HEK293 (cell line): Measurements from ENCODE around the gene PCSK2.
A peak's percentile ranks its signal among the peaks of the same experiment; 100 is the strongest.
"Not testable (repeated sequence)": the region's sequence is repeated elsewhere in the genome, so short reads cannot be mapped to it uniquely, and the experiment has no call there.

ENCODE experiments used
- CTCF ChIA-PET: fragments of 350-600 bp; formaldehyde crosslinking; extraction: SDS; loops from one replicate; lab custom pipeline; 2021; ENCODE audit warnings: antibody characterized with exemption; lab: Yijun Ruan, JAX
- POLR2A ChIA-PET: fragments of 300-600 bp; formaldehyde crosslinking; extraction: SDS; loops from one replicate; lab custom pipeline; 2020; ENCODE audit warnings: antibody characterized with exemption, inconsistent platforms; lab: Yijun Ruan, JAX
- H3K27ac ChIP-seq: fragments of 200-500 bp; sonication (Bioruptor generic); 2 replicates; pipeline ENCODE4 v1.5.1; 2014; ENCODE audit warnings: low read depth, low read length, control low read depth, inconsistent platforms; ENCODE audit errors: extremely low read depth
- H3K36me3 ChIP-seq, 2 experiments: fragments of 200-500 bp in 1 of 2; sonication (Bioruptor generic) in 1 of 2; 1 replicate in 1 of 2; 2 replicates in 1 of 2; pipeline ENCODE4 v1.5.1; 2014 to 2017; ENCODE audit warnings: inconsistent platforms in 2 of 2, low read length in 2 of 2; ENCODE audit not compliant: control insufficient read depth in 2 of 2, insufficient read depth in 1 of 2
- H3K4me1 ChIP-seq: fragments of 200-500 bp; sonication (Bioruptor generic); 2 replicates; pipeline ENCODE4 v1.5.1; 2014; ENCODE audit warnings: mild to moderate bottlenecking, low read length, inconsistent platforms; ENCODE audit not compliant: control insufficient read depth, insufficient read depth
- H3K4me3 ChIP-seq: 2 replicates; pipeline ENCODE4 v1.5.1; 2011; ENCODE audit warnings: low read depth, mild to moderate bottlenecking, control low read depth, low read length, moderate library complexity
- H3K9me3 ChIP-seq: fragments of 200-500 bp; sonication (Bioruptor generic); 2 replicates; pipeline ENCODE4 v1.5.1; 2014; ENCODE audit warnings: low read depth, low read length, inconsistent platforms; ENCODE audit not compliant: control insufficient read depth, insufficient read depth
- PRDM1 ChIP-seq: fragments of 450-650 bp; formaldehyde crosslinking; IDR thresholded peaks from 2 replicates; pipeline ENCODE4; 2016; ENCODE audit warnings: missing biosample characterization, missing genetic modification characterization
- REPIN1 ChIP-seq: fragments of 450-650 bp; formaldehyde crosslinking; IDR thresholded peaks from 2 replicates; pipeline ENCODE4 v1.5.1; 2017; ENCODE audit warnings: missing biosample characterization, missing genetic modification characterization, low read depth
- ZNF138 ChIP-seq: fragments of 450-650 bp; formaldehyde crosslinking; IDR thresholded peaks from 2 replicates; pipeline ENCODE4 v1.5.1; 2016; ENCODE audit warnings: missing biosample characterization, missing genetic modification characterization, borderline replicate concordance
- ZNF174 ChIP-seq: fragments of 450-650 bp; formaldehyde crosslinking; IDR thresholded peaks from 2 replicates; pipeline ENCODE4 v1.5.0; 2017; ENCODE audit warnings: missing biosample characterization, mild to moderate bottlenecking, missing genetic modification characterization
- ZNF175 ChIP-seq: fragments of 450-650 bp; formaldehyde crosslinking; IDR thresholded peaks from 2 replicates; pipeline ENCODE4 v1.5.1; 2016; ENCODE audit warnings: missing biosample characterization, missing genetic modification characterization
- ZNF23 ChIP-seq: fragments of 450-650 bp; formaldehyde crosslinking; IDR thresholded peaks from 2 replicates; pipeline ENCODE4 v1.5.1; 2016; ENCODE audit warnings: missing biosample characterization, missing genetic modification characterization, borderline replicate concordance
- ZNF473 ChIP-seq: fragments of 450-650 bp; formaldehyde crosslinking; IDR thresholded peaks from 2 replicates; pipeline ENCODE4 v1.5.1; 2017; ENCODE audit warnings: missing biosample characterization, missing genetic modification characterization
- ZNF510 ChIP-seq: fragments of 450-650 bp; formaldehyde crosslinking; IDR thresholded peaks from 2 replicates; pipeline ENCODE4 v1.5.1; 2018; ENCODE audit warnings: mild to moderate bottlenecking, missing genetic modification characterization, missing biosample characterization; ENCODE audit not compliant: insufficient replicate concordance
- ZNF555 ChIP-seq: fragments of 450-650 bp; formaldehyde crosslinking; conservative IDR thresholded peaks from 2 replicates; pipeline ENCODE4 v1.5.1; 2017; ENCODE audit warnings: missing biosample characterization, mild to moderate bottlenecking, missing genetic modification characterization, inconsistent platforms
- ZNF747 ChIP-seq: fragments of 450-650 bp; formaldehyde crosslinking; IDR thresholded peaks from 2 replicates; pipeline ENCODE4 v1.5.1; 2016; ENCODE audit warnings: missing biosample characterization, missing genetic modification characterization
- ZNF837 ChIP-seq: fragments of 450-650 bp; formaldehyde crosslinking; IDR thresholded peaks from 2 replicates; pipeline ENCODE4 v1.5.1; 2016; ENCODE audit warnings: missing biosample characterization, missing genetic modification characterization
- ZSCAN30 ChIP-seq: fragments of 450-650 bp; IDR thresholded peaks from 2 replicates; pipeline ENCODE4 v1.5.1; 2018; ENCODE audit warnings: missing biosample characterization, mild to moderate bottlenecking, missing genetic modification characterization, moderate library complexity
- TF ChIP-seq, protein P1 (sequence below): fragments of 450-650 bp; formaldehyde crosslinking; IDR thresholded peaks from 2 replicates; pipeline ENCODE4 v1.5.1; 2016; ENCODE audit warnings: missing biosample characterization, missing genetic modification characterization
- TF ChIP-seq, protein P2 (sequence below): fragments of 450-650 bp; formaldehyde crosslinking; IDR thresholded peaks from 2 replicates; pipeline ENCODE4 v1.5.1; 2016; ENCODE audit warnings: missing biosample characterization, missing genetic modification characterization
- TF ChIP-seq, protein P3 (sequence below): fragments of 450-650 bp; formaldehyde crosslinking; IDR thresholded peaks from 2 replicates; pipeline ENCODE4 v1.5.1; 2016; ENCODE audit warnings: missing biosample characterization, missing genetic modification characterization

The PCSK2 gene

DNA sequence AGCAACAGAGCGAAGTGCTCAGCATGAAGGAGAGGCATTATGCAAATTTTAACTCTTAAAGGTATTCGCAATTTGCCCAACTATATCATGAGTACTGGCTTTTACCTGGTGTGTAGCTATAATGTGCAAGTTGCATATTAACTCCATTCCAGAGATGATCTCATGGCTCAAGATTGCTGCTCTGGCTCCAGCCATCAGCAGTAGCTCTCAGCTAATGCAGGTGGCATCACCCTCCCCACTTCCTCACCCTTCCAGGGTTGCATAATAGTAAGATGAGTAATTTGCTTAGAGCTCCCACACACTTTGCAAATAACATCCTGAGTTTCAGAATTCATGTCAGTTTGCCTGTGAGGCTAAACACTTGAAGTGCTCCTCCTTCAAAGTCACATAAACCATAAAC, 15.9 kb upstream of the PCSK2 start:
- H3K27ac ChIP-seq, result no peak overlapping the region
- H3K36me3 ChIP-seq, result no peaks in the 10 kb centered on the region
- ChIA-PET CTCF (interaction anchor here (0.7 kb wide), 2 partner anchors 132 to 1152 kb away, joined by 3 to 4 read pairs; no protein-coding TSS in a partner anchor), POLR2A (no interaction called here)
- no peaks in the 10 kb centered on the region for H3K4me1 ChIP-seq
- no peak overlapping the region for H3K4me3 ChIP-seq
- no peaks in the 10 kb centered on the region for H3K9me3 ChIP-seq
- TF ChIP-seq ZNF138 (tag by site-specific recombination) (no peak), ZNF174 (tag by site-specific recombination) (no peak), ZNF747 (tag by site-specific recombination) (no peak), ZNF23 (no peak), ZSCAN30 (no peak), PRDM1 (no peak), REPIN1 (tag by site-specific recombination) (no peak), ZNF837 (no peak)
- TF ChIP-seq, protein P1, sequence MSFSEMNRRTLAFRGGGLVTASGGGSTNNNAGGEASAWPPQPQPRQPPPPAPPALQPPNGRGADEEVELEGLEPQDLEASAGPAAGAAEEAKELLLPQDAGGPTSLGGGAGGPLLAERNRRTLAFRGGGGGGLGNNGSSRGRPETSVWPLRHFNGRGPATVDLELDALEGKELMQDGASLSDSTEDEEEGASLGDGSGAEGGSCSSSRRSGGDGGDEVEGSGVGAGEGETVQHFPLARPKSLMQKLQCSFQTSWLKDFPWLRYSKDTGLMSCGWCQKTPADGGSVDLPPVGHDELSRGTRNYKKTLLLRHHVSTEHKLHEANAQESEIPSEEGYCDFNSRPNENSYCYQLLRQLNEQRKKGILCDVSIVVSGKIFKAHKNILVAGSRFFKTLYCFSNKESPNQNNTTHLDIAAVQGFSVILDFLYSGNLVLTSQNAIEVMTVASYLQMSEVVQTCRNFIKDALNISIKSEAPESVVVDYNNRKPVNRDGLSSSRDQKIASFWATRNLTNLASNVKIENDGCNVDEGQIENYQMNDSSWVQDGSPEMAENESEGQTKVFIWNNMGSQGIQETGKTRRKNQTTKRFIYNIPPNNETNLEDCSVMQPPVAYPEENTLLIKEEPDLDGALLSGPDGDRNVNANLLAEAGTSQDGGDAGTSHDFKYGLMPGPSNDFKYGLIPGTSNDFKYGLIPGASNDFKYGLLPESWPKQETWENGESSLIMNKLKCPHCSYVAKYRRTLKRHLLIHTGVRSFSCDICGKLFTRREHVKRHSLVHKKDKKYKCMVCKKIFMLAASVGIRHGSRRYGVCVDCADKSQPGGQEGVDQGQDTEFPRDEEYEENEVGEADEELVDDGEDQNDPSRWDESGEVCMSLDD (tag by site-specific recombination), result no peak
- TF ChIP-seq, protein P2, sequence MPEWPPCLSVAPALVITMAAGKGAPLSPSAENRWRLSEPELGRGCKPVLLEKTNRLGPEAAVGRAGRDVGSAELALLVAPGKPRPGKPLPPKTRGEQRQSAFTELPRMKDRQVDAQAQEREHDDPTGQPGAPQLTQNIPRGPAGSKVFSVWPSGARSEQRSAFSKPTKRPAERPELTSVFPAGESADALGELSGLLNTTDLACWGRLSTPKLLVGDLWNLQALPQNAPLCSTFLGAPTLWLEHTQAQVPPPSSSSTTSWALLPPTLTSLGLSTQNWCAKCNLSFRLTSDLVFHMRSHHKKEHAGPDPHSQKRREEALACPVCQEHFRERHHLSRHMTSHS (tag by site-specific recombination), result no peak

DNA sequence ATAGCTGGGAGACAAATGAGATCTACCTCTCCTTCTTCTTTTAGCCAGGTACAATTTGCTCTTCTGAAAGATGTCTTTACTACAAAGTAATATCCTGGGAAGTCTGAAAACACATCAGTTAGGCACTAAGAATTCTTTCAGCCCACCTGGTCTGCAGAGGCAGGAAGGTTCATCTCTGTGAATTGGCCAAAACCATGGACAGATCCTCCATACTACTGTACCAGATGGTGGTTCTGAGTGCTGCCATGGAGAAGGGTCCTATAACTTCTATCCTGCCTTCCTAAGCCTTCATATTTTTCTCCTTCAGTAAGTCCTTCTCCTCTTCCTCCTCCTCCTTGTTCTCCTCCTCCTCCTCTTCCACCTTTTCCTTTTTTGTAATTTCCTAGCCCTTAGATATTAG, 11.7 kb upstream of the PCSK2 start:
- H3K27ac ChIP-seq, result no peak overlapping the region
- ChIA-PET POLR2A (no interaction called here), CTCF (no interaction called here)
- no peaks in the 10 kb centered on the region for H3K9me3 ChIP-seq
- TF ChIP-seq ZNF555, result no peak
- TF ChIP-seq ZNF175 (tag by site-specific recombination), result no peak
- TF ChIP-seq, protein P3, sequence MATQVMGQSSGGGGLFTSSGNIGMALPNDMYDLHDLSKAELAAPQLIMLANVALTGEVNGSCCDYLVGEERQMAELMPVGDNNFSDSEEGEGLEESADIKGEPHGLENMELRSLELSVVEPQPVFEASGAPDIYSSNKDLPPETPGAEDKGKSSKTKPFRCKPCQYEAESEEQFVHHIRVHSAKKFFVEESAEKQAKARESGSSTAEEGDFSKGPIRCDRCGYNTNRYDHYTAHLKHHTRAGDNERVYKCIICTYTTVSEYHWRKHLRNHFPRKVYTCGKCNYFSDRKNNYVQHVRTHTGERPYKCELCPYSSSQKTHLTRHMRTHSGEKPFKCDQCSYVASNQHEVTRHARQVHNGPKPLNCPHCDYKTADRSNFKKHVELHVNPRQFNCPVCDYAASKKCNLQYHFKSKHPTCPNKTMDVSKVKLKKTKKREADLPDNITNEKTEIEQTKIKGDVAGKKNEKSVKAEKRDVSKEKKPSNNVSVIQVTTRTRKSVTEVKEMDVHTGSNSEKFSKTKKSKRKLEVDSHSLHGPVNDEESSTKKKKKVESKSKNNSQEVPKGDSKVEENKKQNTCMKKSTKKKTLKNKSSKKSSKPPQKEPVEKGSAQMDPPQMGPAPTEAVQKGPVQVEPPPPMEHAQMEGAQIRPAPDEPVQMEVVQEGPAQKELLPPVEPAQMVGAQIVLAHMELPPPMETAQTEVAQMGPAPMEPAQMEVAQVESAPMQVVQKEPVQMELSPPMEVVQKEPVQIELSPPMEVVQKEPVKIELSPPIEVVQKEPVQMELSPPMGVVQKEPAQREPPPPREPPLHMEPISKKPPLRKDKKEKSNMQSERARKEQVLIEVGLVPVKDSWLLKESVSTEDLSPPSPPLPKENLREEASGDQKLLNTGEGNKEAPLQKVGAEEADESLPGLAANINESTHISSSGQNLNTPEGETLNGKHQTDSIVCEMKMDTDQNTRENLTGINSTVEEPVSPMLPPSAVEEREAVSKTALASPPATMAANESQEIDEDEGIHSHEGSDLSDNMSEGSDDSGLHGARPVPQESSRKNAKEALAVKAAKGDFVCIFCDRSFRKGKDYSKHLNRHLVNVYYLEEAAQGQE, result peak; percentile 56
- no peak for TF ChIP-seq ZNF510 (tag by site-specific recombination)
- no peak for TF ChIP-seq ZNF473 (tag by site-specific recombination)
- no peak overlapping the region for H3K4me3 ChIP-seq
- H3K36me3 ChIP-seq, result no peaks in the 10 kb centered on the region
- no peaks in the 10 kb centered on the region for H3K4me1 ChIP-seq

DNA sequence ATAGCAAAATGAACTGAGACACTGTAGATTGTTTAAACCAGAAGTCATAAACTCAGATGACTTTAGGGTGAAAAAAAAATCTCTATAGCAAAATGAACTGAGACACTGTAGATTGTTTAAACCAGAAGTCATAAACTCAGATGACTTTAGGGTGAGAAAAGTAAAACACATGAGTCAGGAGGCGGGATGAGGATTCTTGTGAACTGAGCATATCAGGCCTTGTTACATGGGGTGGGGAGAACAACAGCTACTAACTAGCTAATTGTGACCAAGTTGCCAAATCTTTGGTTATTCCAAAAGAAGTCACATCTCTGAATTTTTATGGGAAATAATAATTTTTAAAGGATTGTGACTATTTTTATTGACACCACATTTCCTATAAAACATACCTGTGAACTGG, 7.0 kb upstream of the PCSK2 start:
- H3K36me3 ChIP-seq, H3K9me3 ChIP-seq, H3K4me1 ChIP-seq, POLR2A ChIA-PET, CTCF ChIA-PET, H3K27ac ChIP-seq, H3K4me3 ChIP-seq: not testable (repeated sequence)
